ENCODE data around the gene BCAP31.
"Not testable (repeated sequence)": the region's sequence is repeated elsewhere in the genome, so short reads cannot be mapped to it uniquely, and the experiment has no call there.

BCAP31 gene

GRCh38 chrX:153762626-153763173 lies 38.5 kb upstream of the BCAP31 start:
- DNase-seq, result no peak

- DNase-seq, result no peak
These were observed 37.7 kb upstream of the BCAP31 start for GRCh38 chrX:153761863-153762262.

- no peak for DNase-seq
These were observed 30.9 kb upstream of the BCAP31 start for GRCh38 chrX:153755136-153755535.

GRCh38 chrX:153750127-153750774 lies 26.1 kb upstream of the BCAP31 start:
- no peak for DNase-seq

- DNase-seq, result not testable (repeated sequence)
These were observed 24.8 kb upstream of the BCAP31 start for GRCh38 chrX:153749017-153749416.

- DNase-seq, result not testable (repeated sequence)
These were observed 22.8 kb upstream of the BCAP31 start for GRCh38 chrX:153746991-153747390.

GRCh38 chrX:153746359-153746758 lies 22.2 kb upstream of the BCAP31 start:
- no peak for DNase-seq

GRCh38 chrX:153745067-153745433 lies 20.9 kb upstream of the BCAP31 start:
- DNase-seq, result not testable (repeated sequence)

- no peak for DNase-seq
These were observed 20.3 kb upstream of the BCAP31 start for GRCh38 chrX:153744210-153745066.

GRCh38 chrX:153743468-153744209 lies 19.5 kb upstream of the BCAP31 start:
- DNase-seq, result not testable (repeated sequence)

GRCh38 chrX:153742796-153743467 lies 18.7 kb upstream of the BCAP31 start:
- DNase-seq, result not testable (repeated sequence)

- DNase-seq, result not testable (repeated sequence)
These were observed 17.9 kb upstream of the BCAP31 start for GRCh38 chrX:153742111-153742510.

- DNase-seq, result no peak
These were observed 17.3 kb upstream of the BCAP31 start for GRCh38 chrX:153741446-153741845.

GRCh38 chrX:153740631-153741222 lies 16.5 kb upstream of the BCAP31 start:
- no peak for DNase-seq

GRCh38 chrX:153739754-153740486 lies 15.7 kb upstream of the BCAP31 start:
- no peak for DNase-seq

- DNase-seq, result no peak
These were observed 13.9 kb upstream of the BCAP31 start for GRCh38 chrX:153738056-153738605.

- no peak for DNase-seq
These were observed 12.8 kb upstream of the BCAP31 start for GRCh38 chrX:153736871-153737441.

GRCh38 chrX:153736071-153736820 lies 12.1 kb upstream of the BCAP31 start:
- no peak for DNase-seq

- no peak for DNase-seq
These were observed 11.1 kb upstream of the BCAP31 start for GRCh38 chrX:153735274-153735673.

- no peak for DNase-seq
These were observed 10.7 kb upstream of the BCAP31 start for GRCh38 chrX:153734871-153735270.
